Measurements from ENCODE around the gene TLCD3B.
"Not testable (repeated sequence)": the region's sequence is repeated elsewhere in the genome, so short reads cannot be mapped to it uniquely, and the experiment has no call there.

GRCh38 chr16:30040690-30041089 is 9.6 kb upstream of the TLCD3B start:
- not testable (repeated sequence) for TF ChIP-seq CTCF (IDR thresholded peaks at IDR 0.05); EP300 (IDR thresholded peaks at IDR 0.05; ENCODE audit: borderline replicate concordance in 1 of 2, low read depth in 1 of 2, low read length in 1 of 2); TCF12 (IDR thresholded peaks at IDR 0.05); ELF1 (IDR thresholded peaks at IDR 0.05); POLR2AphosphoS5 (IDR thresholded peaks at IDR 0.05; ENCODE audit: low read depth, low read length); MAX (IDR thresholded peaks at IDR 0.05; ENCODE audit: low read depth); ZBTB33 (IDR thresholded peaks at IDR 0.05; ENCODE audit: borderline replicate concordance, low read depth)
